Lower lobe of right lung (tissue), 2 donors: Measurements from ENCODE around the gene MBNL1. TPM values are rescaled to one million over a fixed set of nuclear protein-coding genes. Genes with fewer than 3 reads are reported as not detected.

Experiments used
- ATAC-seq, 2 donors: fragments of 200-7000 bp; cut with Tn5 transposase; one replicate each; pipeline ENCODE4 v1.9.1; 2020 to 2022; ENCODE audit warnings: mild to moderate bottlenecking in 2 of 2, moderate library complexity in 2 of 2
- DNase-seq: peaks from one replicate; pipeline ENCODE4 v3.0.0-alpha.2; 2020
- H3K27ac ChIP-seq: fragments of 200-600 bp; one replicate; pipeline ENCODE4 v1.8.0; 2022
- H3K27me3 ChIP-seq: fragments of 200-600 bp; one replicate; pipeline ENCODE4 v1.8.0; 2022; ENCODE audit warnings: low read depth
- H3K36me3 ChIP-seq: fragments of 200-600 bp; one replicate; pipeline ENCODE4 v1.8.0; 2022; ENCODE audit warnings: mild to moderate bottlenecking
- H3K4me1 ChIP-seq: fragments of 200-600 bp; one replicate; pipeline ENCODE4 v1.8.0; 2022
- H3K4me3 ChIP-seq: fragments of 200-600 bp; one replicate; pipeline ENCODE4 v1.8.0; 2022; ENCODE audit warnings: mild to moderate bottlenecking
- H3K9me3 ChIP-seq: fragments of 200-600 bp; one replicate; pipeline ENCODE4 v1.8.0; 2022
- CTCF ChIP-seq: fragments of 200-600 bp; IDR thresholded peaks from one replicate; pipeline ENCODE4 v1.8.0; 2022; ENCODE audit warnings: antibody characterized with exemption, mild to moderate bottlenecking
- intact Hi-C: fragments of 100-400 bp; cut with DNase I; formaldehyde crosslinking; loops from one replicate; pipeline ENCODE4 v1.11.0; 2022
- total RNA-seq: library from RNA; stranded (reverse); fragmentation: NEBNext Ultra II Directional; extraction: Animal tissue kit (Norgen Biotek cat#: 25700); gene quantifications from one replicate; pipeline ENCODE4 v1.2.1, GENCODE V29; 2021
- donor health status: DM: no; HTN: yes; CAD: no; lungs with severe emphysema.

The MBNL1 gene
- total RNA-seq, 1 donor from 2014 or later: 235 TPM

- no peak overlapping the region for H3K4me3 ChIP-seq
- ATAC-seq: peak; percentile 57 to 74
- H3K27me3 ChIP-seq: no peaks in the 10 kb centered on the region
- TF ChIP-seq CTCF: peak; percentile 49
- H3K27ac ChIP-seq: no peak overlapping the region
- peaks cover 13% of the 10 kb centered on the region for H3K4me1 ChIP-seq
- no peak for DNase-seq
- peaks cover 33% of the 10 kb centered on the region for H3K36me3 ChIP-seq
- intact Hi-C loops: no loop called here
- no peaks in the 10 kb centered on the region for H3K9me3 ChIP-seq
Observed at GRCh38 chr3:152466784-152467183, 198.1 kb downstream of the MBNL1 start.

GRCh38 chr3:152469248-152470025 lies 200.7 kb downstream of the MBNL1 start:
- Histone ChIP-seq H3K4me3 (no peak overlapping the region), H3K9me3 (no peaks in the 10 kb centered on the region), H3K4me1 (peaks cover 10% of the 10 kb centered on the region), H3K27ac (no peak overlapping the region), H3K27me3 (no peaks in the 10 kb centered on the region), H3K36me3 (peaks cover 12% of the 10 kb centered on the region)
- no peak for TF ChIP-seq CTCF
- intact Hi-C loops: no loop called here
- DNase-seq (no peak), ATAC-seq (no peak)

- DNase-seq (no peak), ATAC-seq (no peak)
- Histone ChIP-seq H3K9me3 (no peaks in the 10 kb centered on the region), H3K27me3 (no peaks in the 10 kb centered on the region), H3K27ac (no peak overlapping the region), H3K4me1 (peaks cover 10% of the 10 kb centered on the region), H3K4me3 (no peak overlapping the region), H3K36me3 (peaks cover 7% of the 10 kb centered on the region)
- no peak for TF ChIP-seq CTCF
- intact Hi-C loops: no loop called here
Observed at GRCh38 chr3:152470095-152470494, 201.4 kb downstream of the MBNL1 start.

- Histone ChIP-seq H3K27me3 (no peaks in the 10 kb centered on the region), H3K4me1 (peaks cover 10% of the 10 kb centered on the region), H3K36me3 (no peaks in the 10 kb centered on the region), H3K9me3 (peaks cover 5% of the 10 kb centered on the region), H3K4me3 (no peak overlapping the region), H3K27ac (no peak overlapping the region)
- DNase-seq (no peak), ATAC-seq (no peak)
- intact Hi-C loops: no loop called here
- TF ChIP-seq CTCF: no peak
Observed at GRCh38 chr3:152470893-152471292, 202.2 kb downstream of the MBNL1 start.

GRCh38 chr3:152471814-152472671 lies 203.3 kb downstream of the MBNL1 start:
- peak overlapping the region; percentile 36 for H3K4me3 ChIP-seq
- H3K9me3 ChIP-seq: peaks cover 5% of the 10 kb centered on the region
- DNase-seq: peak; percentile 41
- no peaks in the 10 kb centered on the region for H3K27me3 ChIP-seq
- ATAC-seq: peak; percentile 83 to 85
- peak; percentile 74 for TF ChIP-seq CTCF
- intact Hi-C loops: no loop called here
- H3K27ac ChIP-seq: no peak overlapping the region
- H3K36me3 ChIP-seq: no peaks in the 10 kb centered on the region
- peaks cover 4% of the 10 kb centered on the region for H3K4me1 ChIP-seq
